ENCODE measurements around the gene HOTAIR. TPM values are rescaled to one million over a fixed set of nuclear protein-coding genes. Genes with fewer than 3 reads are reported as not detected.

HOTAIR gene
- total RNA-seq, 2 donors from 2014 or later = not detected

DNA sequence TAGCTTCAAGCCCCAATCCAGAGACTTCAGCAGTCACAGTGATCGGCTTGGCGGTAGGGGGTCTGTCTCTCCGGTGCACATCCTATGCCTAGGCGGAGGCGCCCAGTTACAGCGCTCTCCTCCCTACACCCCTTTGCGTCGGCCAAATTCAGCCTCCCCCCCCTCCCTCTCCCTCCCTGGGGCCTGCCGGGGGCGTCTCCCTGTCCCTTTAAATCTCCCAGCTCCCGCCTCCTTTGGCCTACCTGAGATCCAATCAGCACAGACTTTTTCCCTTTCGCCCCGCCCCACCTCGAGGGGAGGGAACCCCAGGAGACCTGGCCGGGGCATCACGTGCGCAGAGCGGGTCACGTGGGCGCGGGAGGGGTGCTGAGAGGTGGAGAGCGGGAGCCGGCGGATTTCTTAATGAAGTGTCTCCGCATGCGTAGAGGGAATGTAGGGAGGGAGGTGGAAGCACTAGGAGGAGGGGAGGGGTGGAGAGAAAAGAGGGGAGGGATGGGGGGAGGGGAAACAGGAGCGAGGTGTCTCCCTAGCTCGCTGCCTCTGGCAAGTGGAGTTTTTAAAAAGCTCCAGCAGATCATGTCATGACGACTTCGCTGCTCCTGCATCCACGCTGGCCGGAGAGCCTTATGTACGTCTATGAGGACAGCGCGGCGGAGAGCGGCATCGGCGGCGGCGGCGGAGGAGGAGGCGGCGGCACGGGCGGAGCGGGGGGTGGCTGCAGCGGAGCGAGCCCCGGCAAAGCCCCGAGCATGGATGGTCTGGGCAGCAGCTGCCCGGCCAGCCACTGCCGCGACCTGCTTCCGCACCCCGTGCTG is 36.2 kb downstream of the HOTAIR start, which contains the start of gene HOXC13:
Gene HOXC13, plus strand, starts transcription at position 506 of the 815 bp plus-strand sequence. Its CDS starts 76 bp downstream, at position 582.
- H3K4me3 ChIP-seq = peak within 1 kb of the TSS in 1 of 2 donors; percentile 6
- no peaks in the 10 kb centered on the region for H3K9me3 ChIP-seq
- no peaks in the 10 kb centered on the region for H3K36me3 ChIP-seq
- TF ChIP-seq, protein P1, sequence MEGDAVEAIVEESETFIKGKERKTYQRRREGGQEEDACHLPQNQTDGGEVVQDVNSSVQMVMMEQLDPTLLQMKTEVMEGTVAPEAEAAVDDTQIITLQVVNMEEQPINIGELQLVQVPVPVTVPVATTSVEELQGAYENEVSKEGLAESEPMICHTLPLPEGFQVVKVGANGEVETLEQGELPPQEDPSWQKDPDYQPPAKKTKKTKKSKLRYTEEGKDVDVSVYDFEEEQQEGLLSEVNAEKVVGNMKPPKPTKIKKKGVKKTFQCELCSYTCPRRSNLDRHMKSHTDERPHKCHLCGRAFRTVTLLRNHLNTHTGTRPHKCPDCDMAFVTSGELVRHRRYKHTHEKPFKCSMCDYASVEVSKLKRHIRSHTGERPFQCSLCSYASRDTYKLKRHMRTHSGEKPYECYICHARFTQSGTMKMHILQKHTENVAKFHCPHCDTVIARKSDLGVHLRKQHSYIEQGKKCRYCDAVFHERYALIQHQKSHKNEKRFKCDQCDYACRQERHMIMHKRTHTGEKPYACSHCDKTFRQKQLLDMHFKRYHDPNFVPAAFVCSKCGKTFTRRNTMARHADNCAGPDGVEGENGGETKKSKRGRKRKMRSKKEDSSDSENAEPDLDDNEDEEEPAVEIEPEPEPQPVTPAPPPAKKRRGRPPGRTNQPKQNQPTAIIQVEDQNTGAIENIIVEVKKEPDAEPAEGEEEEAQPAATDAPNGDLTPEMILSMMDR (IDR thresholded peaks at IDR 0.05) = no peak
- peaks cover 0 to 27% of the 10 kb centered on the region in 2 donors for H3K4me1 ChIP-seq
- peaks cover 50 to 78% of the 10 kb centered on the region in 2 donors for H3K27me3 ChIP-seq
- DNase-seq (ENCODE audit: low spot score) = no peak
- H3K27ac ChIP-seq = no peak within 1 kb of the TSS

DNA sequence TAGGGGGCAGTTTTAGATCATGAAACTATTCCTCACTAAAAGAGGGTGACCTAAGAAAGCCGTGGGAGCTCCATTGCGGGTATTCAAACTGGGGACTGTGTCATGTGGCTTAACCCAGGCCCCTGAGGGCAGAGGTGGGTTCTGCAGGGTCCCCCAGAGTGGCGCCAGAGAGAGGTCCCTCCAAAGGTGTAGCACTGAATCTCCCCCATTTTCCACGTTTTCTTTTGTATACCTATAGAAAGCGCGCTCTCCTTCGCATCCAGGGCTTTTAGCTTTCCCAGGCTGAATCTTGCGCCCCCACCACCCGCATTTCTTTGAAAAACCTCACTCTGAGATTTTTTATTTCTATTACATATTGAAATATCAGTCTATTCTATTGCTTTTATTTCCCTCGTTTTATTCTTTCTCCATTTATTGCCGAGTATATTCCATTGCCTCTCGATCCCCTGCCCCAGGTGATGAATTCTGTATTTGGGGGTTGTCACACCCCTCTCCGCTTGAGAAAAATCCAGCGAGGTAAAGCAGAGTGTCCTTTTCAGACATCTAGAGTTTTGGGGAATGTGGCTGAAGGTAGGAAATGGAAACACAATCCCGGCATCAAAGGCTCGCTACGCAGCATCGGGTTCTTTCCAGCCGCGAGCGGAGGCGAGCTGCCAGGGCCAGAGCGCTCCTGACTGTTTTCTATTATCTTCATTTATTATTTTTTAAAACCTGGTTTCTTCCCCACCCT is 37.0 kb downstream of the HOTAIR start:
- TF ChIP-seq, protein P1 (IDR thresholded peaks at IDR 0.05) = no peak
- Histone ChIP-seq H3K9me3 (no peaks in the 10 kb centered on the region), H3K36me3 (no peaks in the 10 kb centered on the region), H3K4me3 (no peak overlapping the region), H3K27ac (no peak overlapping the region), H3K27me3 (peaks cover 50 to 72% of the 10 kb centered on the region in 2 donors), H3K4me1 (peaks cover 0 to 27% of the 10 kb centered on the region in 2 donors)
- no peak for DNase-seq (ENCODE audit: low spot score)

DNA sequence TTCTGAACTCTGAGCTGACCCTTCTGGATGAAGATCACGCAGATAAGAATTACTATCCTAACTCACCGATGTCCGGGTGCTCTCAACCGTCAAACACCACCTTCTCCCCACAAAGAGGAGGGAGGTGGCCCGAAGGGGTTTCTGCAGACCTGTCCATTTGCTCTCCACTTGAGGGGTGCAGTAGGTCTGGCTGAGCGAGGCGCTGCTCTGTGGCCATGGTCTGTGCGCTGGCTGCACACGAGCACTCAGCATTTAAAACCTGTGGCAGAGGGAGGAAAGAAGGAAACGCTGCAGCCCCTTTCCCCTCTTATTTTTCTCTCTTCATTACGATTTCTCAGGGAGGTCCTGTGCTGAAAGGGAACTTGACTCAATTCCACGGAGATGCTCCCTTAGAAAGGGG is 37.7 kb downstream of the HOTAIR start:
- Histone ChIP-seq H3K36me3 (no peaks in the 10 kb centered on the region), H3K4me1 (peaks cover 0 to 27% of the 10 kb centered on the region in 2 donors), H3K27me3 (peaks cover 50 to 72% of the 10 kb centered on the region in 2 donors), H3K9me3 (no peaks in the 10 kb centered on the region), H3K27ac (no peak overlapping the region), H3K4me3 (no peak overlapping the region)
- DNase-seq (ENCODE audit: low spot score) = no peak
- TF ChIP-seq, protein P1 (IDR thresholded peaks at IDR 0.05) = no peak

GRCh38 chr12:53935383-53936341 is 39.1 kb downstream of the HOTAIR start:
- Histone ChIP-seq H3K36me3 (no peaks in the 10 kb centered on the region), H3K27ac (no peak overlapping the region), H3K4me1 (peaks cover 0 to 27% of the 10 kb centered on the region in 2 donors), H3K4me3 (peak overlapping the region in 1 of 2 donors; percentile 3), H3K27me3 (peaks cover 59 to 73% of the 10 kb centered on the region in 2 donors), H3K9me3 (no peaks in the 10 kb centered on the region)
- no peak for DNase-seq (ENCODE audit: low spot score)
- TF ChIP-seq, protein P1 (IDR thresholded peaks at IDR 0.05) = no peak

DNA sequence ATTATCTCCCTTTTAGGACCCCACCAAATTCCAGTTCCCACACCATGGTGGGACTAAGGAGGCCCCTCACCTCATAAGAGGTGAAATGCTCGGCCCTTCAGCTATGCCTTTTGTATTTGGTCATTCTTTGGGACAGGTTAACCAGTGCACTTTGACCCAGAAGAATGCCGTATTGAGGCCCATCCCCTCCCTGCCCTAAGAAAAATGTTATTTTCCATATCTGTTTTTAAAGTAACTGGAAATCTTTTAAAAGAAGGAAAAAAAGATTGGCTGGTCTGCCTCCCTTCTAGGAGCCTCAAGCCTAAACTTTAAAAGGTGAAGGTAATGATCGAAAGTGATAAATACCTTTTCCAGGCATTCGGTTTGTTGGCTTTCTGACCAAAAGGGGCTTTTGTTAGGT is 41.8 kb downstream of the HOTAIR start:
- H3K4me3 ChIP-seq = no peak overlapping the region
- peaks cover 47 to 68% of the 10 kb centered on the region in 2 donors for H3K27me3 ChIP-seq
- peaks cover 0 to 10% of the 10 kb centered on the region in 2 donors for H3K4me1 ChIP-seq
- H3K36me3 ChIP-seq = no peaks in the 10 kb centered on the region
- no peaks in the 10 kb centered on the region for H3K9me3 ChIP-seq
- TF ChIP-seq, protein P1 (IDR thresholded peaks at IDR 0.05) = no peak
- H3K27ac ChIP-seq = no peak overlapping the region
- DNase-seq (ENCODE audit: low spot score) = no peak
